ENCODE results near the gene SPRYD3. TPM values are rescaled to one million over a fixed set of nuclear protein-coding genes. Genes with fewer than 3 reads are reported as not detected.

Gene SPRYD3
- total RNA-seq, 1 donor from 2014 or later = 21.8 TPM

DNA sequence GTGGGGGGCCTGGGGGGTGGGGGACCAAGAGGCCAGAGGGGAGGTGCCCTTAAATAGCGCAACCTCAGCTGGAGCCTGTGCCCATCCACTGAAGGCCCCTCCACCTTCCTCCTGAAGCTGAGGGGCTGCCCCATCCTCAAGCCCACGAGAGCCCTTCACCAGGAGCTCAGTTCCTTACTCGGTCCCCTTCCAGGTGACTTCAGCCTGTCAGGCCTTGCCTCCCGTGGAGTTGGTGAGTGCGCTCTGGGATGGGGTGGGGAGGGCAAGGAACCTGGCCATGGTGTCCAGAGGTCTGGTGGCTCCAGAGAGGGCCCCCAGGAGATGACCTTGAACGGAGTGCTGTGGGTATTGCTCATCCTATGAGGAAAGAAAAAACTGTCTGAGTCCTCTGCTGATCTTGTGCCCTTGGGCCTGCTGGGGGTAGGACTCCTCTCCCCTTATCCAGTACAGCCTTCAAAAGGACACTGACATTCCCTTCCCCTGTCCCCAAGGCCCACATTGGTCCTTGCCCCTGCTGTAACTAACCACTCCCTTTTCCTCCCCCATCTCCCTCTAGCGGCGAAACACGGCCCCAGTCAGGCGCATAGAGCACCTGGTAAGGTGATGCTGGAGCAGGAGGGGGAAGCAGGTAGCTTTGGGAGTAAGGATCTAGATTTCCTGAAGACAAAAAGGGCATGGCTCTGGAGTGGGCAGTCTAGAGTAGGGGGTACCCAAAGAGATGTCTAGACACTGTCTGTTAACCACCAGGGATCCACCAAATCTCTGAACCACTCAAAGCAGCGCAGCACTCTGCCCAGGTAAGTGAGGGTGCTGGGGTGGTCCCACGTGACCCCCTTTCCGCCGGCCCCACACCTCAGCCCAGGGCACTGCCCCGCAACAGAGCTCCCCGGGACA is 25.7 kb downstream of the SPRYD3 start:
- H3K4me3 Mint-ChIP-seq (ENCODE audit: unreplicated experiment) = peak overlapping the region; percentile 85
- FAIRE-seq (no peak), DNase-seq (ENCODE audit: low read depth) (no peak)
- peaks cover 14% of the 10 kb centered on the region for H3K36me3 Mint-ChIP-seq (ENCODE audit: low read depth, unreplicated experiment)
- peak overlapping the region; percentile 62 for H3K27ac Mint-ChIP-seq (ENCODE audit: unreplicated experiment)
- H3K9me3 ChIP-seq (ENCODE audit: insufficient read depth, low read depth, low read length) = no peaks in the 10 kb centered on the region
- peaks cover 29% of the 10 kb centered on the region for H3K79me2 ChIP-seq (ENCODE audit: insufficient read depth, low read length)
- H3K4me3 ChIP-seq (ENCODE audit: insufficient read depth, low read depth, low read length) = peak overlapping the region; percentile 60
- H3K27me3 Mint-ChIP-seq (ENCODE audit: low read depth, unreplicated experiment) = peaks cover 1% of the 10 kb centered on the region
- peaks cover 11% of the 10 kb centered on the region for H4K20me1 ChIP-seq (ENCODE audit: insufficient read depth, low read length)
- no peaks in the 10 kb centered on the region for H3K27me3 ChIP-seq (ENCODE audit: insufficient read depth, low read length)
- H2AFZ ChIP-seq (ENCODE audit: low read depth, low read length) = peak overlapping the region; percentile 79
- H3K4me1 Mint-ChIP-seq (ENCODE audit: low read depth, unreplicated experiment) = peaks cover 45% of the 10 kb centered on the region
- no peak overlapping the region for H3K27ac ChIP-seq (ENCODE audit: low read depth, low read length)
- H3K36me3 ChIP-seq (ENCODE audit: insufficient read depth, low read length) = peaks cover 4% of the 10 kb centered on the region
- H3K4me2 ChIP-seq (ENCODE audit: low read length) = peak overlapping the region; percentile 94
- TF ChIP-seq, protein P1, sequence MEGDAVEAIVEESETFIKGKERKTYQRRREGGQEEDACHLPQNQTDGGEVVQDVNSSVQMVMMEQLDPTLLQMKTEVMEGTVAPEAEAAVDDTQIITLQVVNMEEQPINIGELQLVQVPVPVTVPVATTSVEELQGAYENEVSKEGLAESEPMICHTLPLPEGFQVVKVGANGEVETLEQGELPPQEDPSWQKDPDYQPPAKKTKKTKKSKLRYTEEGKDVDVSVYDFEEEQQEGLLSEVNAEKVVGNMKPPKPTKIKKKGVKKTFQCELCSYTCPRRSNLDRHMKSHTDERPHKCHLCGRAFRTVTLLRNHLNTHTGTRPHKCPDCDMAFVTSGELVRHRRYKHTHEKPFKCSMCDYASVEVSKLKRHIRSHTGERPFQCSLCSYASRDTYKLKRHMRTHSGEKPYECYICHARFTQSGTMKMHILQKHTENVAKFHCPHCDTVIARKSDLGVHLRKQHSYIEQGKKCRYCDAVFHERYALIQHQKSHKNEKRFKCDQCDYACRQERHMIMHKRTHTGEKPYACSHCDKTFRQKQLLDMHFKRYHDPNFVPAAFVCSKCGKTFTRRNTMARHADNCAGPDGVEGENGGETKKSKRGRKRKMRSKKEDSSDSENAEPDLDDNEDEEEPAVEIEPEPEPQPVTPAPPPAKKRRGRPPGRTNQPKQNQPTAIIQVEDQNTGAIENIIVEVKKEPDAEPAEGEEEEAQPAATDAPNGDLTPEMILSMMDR (IDR thresholded peaks at IDR 0.05; ENCODE audit: insufficient read depth, low read depth, low read length) = peak; percentile 58
- no peak for TF ChIP-seq EZH2 (IDR thresholded peaks at IDR 0.05; ENCODE audit: insufficient read depth, low read length)
- H3K9me3 Mint-ChIP-seq (ENCODE audit: unreplicated experiment) = peaks cover 2% of the 10 kb centered on the region
- peak overlapping the region; percentile 43 for H3K9ac ChIP-seq (ENCODE audit: low read length)
- H3K4me1 ChIP-seq (ENCODE audit: insufficient read depth, low read length) = peaks cover 57% of the 10 kb centered on the region

DNA sequence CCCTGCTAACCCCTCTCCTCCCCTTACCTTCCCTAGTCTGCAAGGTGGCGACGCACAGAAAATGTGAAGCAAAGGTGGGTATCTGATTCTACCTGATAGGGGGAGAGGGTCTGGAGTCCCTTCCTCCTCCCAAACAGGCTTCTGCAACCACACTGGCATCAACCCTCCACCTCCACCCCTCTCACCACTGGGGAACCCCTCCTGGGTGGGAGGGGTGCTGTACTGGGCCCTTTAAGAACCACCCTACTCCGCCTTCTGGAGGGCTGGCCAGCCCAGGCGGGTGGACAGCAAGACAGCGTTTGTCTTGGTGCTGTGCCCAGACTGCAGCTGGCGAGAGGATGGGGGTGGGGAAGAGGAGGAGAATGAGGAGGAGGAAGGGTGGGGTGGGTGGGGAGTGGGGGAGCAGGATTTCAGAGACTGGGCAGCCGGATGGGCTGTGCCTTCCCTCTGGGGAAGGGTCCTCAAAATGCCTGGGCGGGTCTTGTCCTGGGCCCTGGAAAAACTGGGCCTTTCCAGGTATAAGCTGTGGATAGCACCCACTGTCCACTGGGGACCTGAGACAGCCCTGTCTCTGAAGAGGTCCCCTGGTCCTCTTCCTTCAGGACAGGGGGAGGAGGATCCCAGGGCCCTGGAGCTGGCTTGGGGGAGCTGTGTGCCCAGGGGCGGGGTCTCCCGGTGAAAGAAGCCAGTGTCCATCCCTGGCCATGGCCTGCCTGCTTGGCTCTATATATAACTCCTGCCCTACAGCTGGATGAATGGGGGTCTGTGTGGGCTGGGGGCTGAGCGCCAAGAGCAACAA is 26.6 kb downstream of the SPRYD3 start:
- Histone ChIP-seq H3K27me3 (ENCODE audit: insufficient read depth, low read length) (no peaks in the 10 kb centered on the region), H3K9me3 (ENCODE audit: insufficient read depth, low read depth, low read length) (no peaks in the 10 kb centered on the region), H3K4me3 (ENCODE audit: insufficient read depth, low read depth, low read length) (peak overlapping the region; percentile 31), H4K20me1 (ENCODE audit: insufficient read depth, low read length) (peaks cover 11% of the 10 kb centered on the region), H3K9ac (ENCODE audit: low read length) (no peak overlapping the region), H3K36me3 (ENCODE audit: insufficient read depth, low read length) (peaks cover 4% of the 10 kb centered on the region), H3K4me2 (ENCODE audit: low read length) (peak overlapping the region; percentile 94), H2AFZ (ENCODE audit: low read depth, low read length) (no peak overlapping the region), H3K27ac (ENCODE audit: low read depth, low read length) (no peak overlapping the region), H3K79me2 (ENCODE audit: insufficient read depth, low read length) (peaks cover 32% of the 10 kb centered on the region), H3K4me1 (ENCODE audit: insufficient read depth, low read length) (peaks cover 65% of the 10 kb centered on the region)
- Mint-ChIP-seq H3K27me3 (ENCODE audit: low read depth, unreplicated experiment) (peaks cover 1% of the 10 kb centered on the region), H3K9me3 (ENCODE audit: unreplicated experiment) (peaks cover 2% of the 10 kb centered on the region), H3K36me3 (ENCODE audit: low read depth, unreplicated experiment) (peaks cover 10% of the 10 kb centered on the region), H3K27ac (ENCODE audit: unreplicated experiment) (no peak overlapping the region), H3K4me1 (ENCODE audit: low read depth, unreplicated experiment) (peaks cover 47% of the 10 kb centered on the region), H3K4me3 (ENCODE audit: unreplicated experiment) (no peak overlapping the region)
- TF ChIP-seq, protein P1 (IDR thresholded peaks at IDR 0.05; ENCODE audit: insufficient read depth, low read depth, low read length) = no peak
- no peak for TF ChIP-seq EZH2 (IDR thresholded peaks at IDR 0.05; ENCODE audit: insufficient read depth, low read length)
- peak; percentile 63 for DNase-seq (ENCODE audit: low read depth)
- FAIRE-seq = no peak

All from astrocyte (in vitro differentiated cells and primary cell).